DND-41 (cell line): ENCODE data around the gene ANXA10.

Source experiments
- ATAC-seq: fragments of 200-7000 bp; cut with Tn5 transposase; 3 replicates; pipeline ENCODE4 v1.9.1; 2021; ENCODE audit warnings: low read depth; ENCODE audit not compliant: insufficient read depth
- DNase-seq: peaks from one replicate; pipeline ENCODE4 v3.0.0-alpha.2; 2020
- H2AFZ ChIP-seq: 2 replicates; pipeline ENCODE4 v1.6.0; 2012; ENCODE audit warnings: low read depth, low read length
- H3K27ac ChIP-seq: 2 replicates; pipeline ENCODE4 v1.5.1; 2012; ENCODE audit warnings: low read length, inconsistent platforms
- H3K27me3 ChIP-seq: fragments of 200-600 bp; sonication (generic); 2 replicates; pipeline ENCODE4 v1.6.0; 2012; ENCODE audit warnings: low read length, mild to moderate bottlenecking, inconsistent platforms; ENCODE audit not compliant: insufficient read depth, poor library complexity
- H3K36me3 ChIP-seq: 2 replicates; pipeline ENCODE4 v1.5.1; 2012; ENCODE audit warnings: low read length, inconsistent platforms; ENCODE audit not compliant: insufficient read depth
- H3K4me1 ChIP-seq: 2 replicates; pipeline ENCODE4 v1.5.1; 2012; ENCODE audit warnings: mild to moderate bottlenecking, low read length; ENCODE audit not compliant: insufficient read depth
- H3K4me2 ChIP-seq: 2 replicates; pipeline ENCODE4 v1.6.0; 2012; ENCODE audit warnings: mild to moderate bottlenecking, moderate library complexity, low read length, inconsistent platforms; ENCODE audit not compliant: insufficient read depth
- H3K4me3 ChIP-seq, 2 experiments: fragments of 200-600 bp in 1 of 2; shearing (Covaris generic) in 1 of 2; 2 replicates each; pipeline ENCODE4 v1.5.1; 2012 to 2016; ENCODE audit warnings: inconsistent platforms in 2 of 2, low read length in 2 of 2, mild to moderate bottlenecking in 2 of 2, low read depth in 1 of 2, moderate library complexity in 1 of 2
- H3K79me2 ChIP-seq: 2 replicates; pipeline ENCODE4 v1.6.0; 2012; ENCODE audit warnings: low read length, inconsistent platforms; ENCODE audit not compliant: insufficient read depth
- H3K9ac ChIP-seq: 2 replicates; pipeline ENCODE4 v1.6.0; 2012; ENCODE audit warnings: low read depth, mild to moderate bottlenecking, inconsistent platforms, low read length, moderate library complexity
- H3K9me3 ChIP-seq: 2 replicates; pipeline ENCODE4 v1.5.1; 2012; ENCODE audit warnings: low read length, moderate library complexity, mild to moderate bottlenecking, inconsistent platforms; ENCODE audit not compliant: insufficient read depth, severe bottlenecking
- H4K20me1 ChIP-seq: 2 replicates; pipeline ENCODE4 v1.6.0; 2012; ENCODE audit warnings: low read length; ENCODE audit not compliant: insufficient read depth
- EZH2 ChIP-seq: IDR thresholded peaks from 3 replicates; pipeline ENCODE4 v1.6.1; 2012; ENCODE audit warnings: borderline replicate concordance, low read depth, mild to moderate bottlenecking, moderate library complexity, low read length, inconsistent platforms; ENCODE audit not compliant: severe bottlenecking
- TF ChIP-seq, protein P1 (sequence below): IDR thresholded peaks from 2 replicates; pipeline ENCODE4 v1.5.1; 2012; ENCODE audit warnings: borderline replicate concordance, low read length, moderate library complexity, mild to moderate bottlenecking; ENCODE audit not compliant: poor library complexity, severe bottlenecking; ENCODE audit errors: extremely low read depth

ANXA10 gene

GRCh38 chr4:168139336-168139735 lies 47.0 kb downstream of the ANXA10 start:
- Histone ChIP-seq H3K4me1 (no peaks in the 10 kb centered on the region), H2AFZ (no peak overlapping the region), H3K4me3 (no peak overlapping the region), H4K20me1 (no peaks in the 10 kb centered on the region), H3K27ac (no peak overlapping the region), H3K9me3 (no peaks in the 10 kb centered on the region), H3K36me3 (no peaks in the 10 kb centered on the region), H3K9ac (no peak overlapping the region), H3K4me2 (no peak overlapping the region), H3K79me2 (no peaks in the 10 kb centered on the region), H3K27me3 (no peaks in the 10 kb centered on the region)
- ATAC-seq = no peak
- no peak for TF ChIP-seq EZH2
- TF ChIP-seq, protein P1, sequence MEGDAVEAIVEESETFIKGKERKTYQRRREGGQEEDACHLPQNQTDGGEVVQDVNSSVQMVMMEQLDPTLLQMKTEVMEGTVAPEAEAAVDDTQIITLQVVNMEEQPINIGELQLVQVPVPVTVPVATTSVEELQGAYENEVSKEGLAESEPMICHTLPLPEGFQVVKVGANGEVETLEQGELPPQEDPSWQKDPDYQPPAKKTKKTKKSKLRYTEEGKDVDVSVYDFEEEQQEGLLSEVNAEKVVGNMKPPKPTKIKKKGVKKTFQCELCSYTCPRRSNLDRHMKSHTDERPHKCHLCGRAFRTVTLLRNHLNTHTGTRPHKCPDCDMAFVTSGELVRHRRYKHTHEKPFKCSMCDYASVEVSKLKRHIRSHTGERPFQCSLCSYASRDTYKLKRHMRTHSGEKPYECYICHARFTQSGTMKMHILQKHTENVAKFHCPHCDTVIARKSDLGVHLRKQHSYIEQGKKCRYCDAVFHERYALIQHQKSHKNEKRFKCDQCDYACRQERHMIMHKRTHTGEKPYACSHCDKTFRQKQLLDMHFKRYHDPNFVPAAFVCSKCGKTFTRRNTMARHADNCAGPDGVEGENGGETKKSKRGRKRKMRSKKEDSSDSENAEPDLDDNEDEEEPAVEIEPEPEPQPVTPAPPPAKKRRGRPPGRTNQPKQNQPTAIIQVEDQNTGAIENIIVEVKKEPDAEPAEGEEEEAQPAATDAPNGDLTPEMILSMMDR = no peak
- no peak for DNase-seq

- no peak for ATAC-seq
- H3K27me3 ChIP-seq = no peaks in the 10 kb centered on the region
- no peak for DNase-seq
- H3K27ac ChIP-seq = no peak overlapping the region
- TF ChIP-seq, protein P1 = no peak
- no peak for TF ChIP-seq EZH2
- no peaks in the 10 kb centered on the region for H3K36me3 ChIP-seq
- no peak overlapping the region for H3K4me3 ChIP-seq
- H3K9me3 ChIP-seq = no peaks in the 10 kb centered on the region
- H3K79me2 ChIP-seq = no peaks in the 10 kb centered on the region
- H3K9ac ChIP-seq = no peak overlapping the region
- no peak overlapping the region for H2AFZ ChIP-seq
- H3K4me1 ChIP-seq = no peaks in the 10 kb centered on the region
- H4K20me1 ChIP-seq = no peaks in the 10 kb centered on the region
- H3K4me2 ChIP-seq = no peak overlapping the region
Measured at GRCh38 chr4:168141733-168142132, 49.4 kb downstream of the ANXA10 start.

DNA sequence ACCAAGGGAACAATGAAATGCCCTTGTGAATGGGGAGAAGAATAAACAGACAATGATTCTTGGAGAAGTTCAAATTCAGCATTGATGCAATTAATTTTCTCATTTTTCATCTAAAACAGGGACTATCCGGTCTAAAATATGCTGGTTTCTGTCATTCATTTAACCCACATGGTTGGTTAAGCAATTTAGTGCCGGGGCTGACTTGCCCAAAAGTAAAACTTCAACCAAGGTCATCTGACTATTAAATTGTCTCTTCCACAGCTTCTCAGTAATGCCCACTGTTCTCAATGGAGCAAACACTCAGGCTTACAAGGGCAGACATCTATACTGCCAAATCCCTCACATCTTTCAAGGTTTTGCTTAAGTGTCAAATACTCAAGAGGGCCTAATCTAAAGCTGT lies 51.3 kb downstream of the ANXA10 start:
- no peaks in the 10 kb centered on the region for H3K9me3 ChIP-seq
- TF ChIP-seq, protein P1 = no peak
- TF ChIP-seq EZH2 = no peak
- no peaks in the 10 kb centered on the region for H3K36me3 ChIP-seq
- no peak overlapping the region for H3K27ac ChIP-seq
- H4K20me1 ChIP-seq = no peaks in the 10 kb centered on the region
- no peaks in the 10 kb centered on the region for H3K79me2 ChIP-seq
- H3K27me3 ChIP-seq = no peaks in the 10 kb centered on the region
- no peak overlapping the region for H3K4me2 ChIP-seq
- ATAC-seq = no peak
- H3K4me3 ChIP-seq = no peak overlapping the region
- H3K4me1 ChIP-seq = no peaks in the 10 kb centered on the region
- no peak overlapping the region for H2AFZ ChIP-seq
- no peak overlapping the region for H3K9ac ChIP-seq
- DNase-seq = no peak

GRCh38 chr4:168150420-168151050 lies 58.2 kb downstream of the ANXA10 start:
- ATAC-seq = no peak
- H3K9me3 ChIP-seq = no peaks in the 10 kb centered on the region

More at GRCh38 chr4:168150420-168151050, 58.2 kb downstream of the ANXA10 start:
- no peaks in the 10 kb centered on the region for H3K27me3 ChIP-seq
- H4K20me1 ChIP-seq = no peaks in the 10 kb centered on the region
- no peak overlapping the region for H2AFZ ChIP-seq
- no peak for DNase-seq
- no peak overlapping the region for H3K27ac ChIP-seq
- no peaks in the 10 kb centered on the region for H3K4me1 ChIP-seq
- H3K4me2 ChIP-seq = no peak overlapping the region
- TF ChIP-seq, protein P1 = no peak
- no peak for TF ChIP-seq EZH2
- H3K4me3 ChIP-seq = no peak overlapping the region
- H3K36me3 ChIP-seq = no peaks in the 10 kb centered on the region
- H3K79me2 ChIP-seq = no peaks in the 10 kb centered on the region
- H3K9ac ChIP-seq = no peak overlapping the region
